GM10266 (cell line): ENCODE measurements around the gene KCNJ6.
"Not testable (repeated sequence)": the region's sequence is repeated elsewhere in the genome, so short reads cannot be mapped to it uniquely, and the experiment has no call there.

Experiments
- DNase-seq: peaks from one replicate; pipeline ENCODE4 v3.0.0; 2012; ENCODE audit errors: extremely low spot score
- TF ChIP-seq, protein P1 (sequence below): IDR thresholded peaks from 2 replicates; pipeline ENCODE4 v1.5.1; 2012; ENCODE audit warnings: mild to moderate bottlenecking, low read depth; ENCODE audit not compliant: control insufficient read depth, insufficient read depth; ENCODE audit errors: missing control alignments

KCNJ6 gene

DNA sequence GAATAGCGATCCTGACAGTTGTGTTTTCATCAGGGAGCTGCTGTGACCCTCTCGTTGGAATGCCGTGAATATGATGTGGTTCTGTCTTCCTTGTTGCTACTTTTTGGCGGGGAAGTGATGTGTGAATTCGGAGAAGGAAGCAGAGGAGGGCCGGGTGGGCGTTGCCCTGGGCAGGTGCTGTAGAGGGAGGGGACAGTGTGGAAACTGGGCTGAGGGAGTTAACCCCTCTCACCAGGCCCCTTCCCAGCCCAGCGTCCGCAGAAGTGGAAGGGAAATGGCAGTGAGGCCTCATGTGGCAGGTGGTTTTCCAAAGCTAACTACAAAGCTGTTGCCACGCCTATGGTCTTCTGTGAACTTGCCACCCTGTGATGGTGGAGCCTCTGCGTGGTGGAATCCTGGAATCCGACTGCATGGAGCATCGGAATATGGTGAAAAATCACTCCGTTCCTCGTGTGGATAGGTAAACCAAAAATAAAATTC is 321.7 kb downstream of the KCNJ6 start:
- TF ChIP-seq, protein P1, sequence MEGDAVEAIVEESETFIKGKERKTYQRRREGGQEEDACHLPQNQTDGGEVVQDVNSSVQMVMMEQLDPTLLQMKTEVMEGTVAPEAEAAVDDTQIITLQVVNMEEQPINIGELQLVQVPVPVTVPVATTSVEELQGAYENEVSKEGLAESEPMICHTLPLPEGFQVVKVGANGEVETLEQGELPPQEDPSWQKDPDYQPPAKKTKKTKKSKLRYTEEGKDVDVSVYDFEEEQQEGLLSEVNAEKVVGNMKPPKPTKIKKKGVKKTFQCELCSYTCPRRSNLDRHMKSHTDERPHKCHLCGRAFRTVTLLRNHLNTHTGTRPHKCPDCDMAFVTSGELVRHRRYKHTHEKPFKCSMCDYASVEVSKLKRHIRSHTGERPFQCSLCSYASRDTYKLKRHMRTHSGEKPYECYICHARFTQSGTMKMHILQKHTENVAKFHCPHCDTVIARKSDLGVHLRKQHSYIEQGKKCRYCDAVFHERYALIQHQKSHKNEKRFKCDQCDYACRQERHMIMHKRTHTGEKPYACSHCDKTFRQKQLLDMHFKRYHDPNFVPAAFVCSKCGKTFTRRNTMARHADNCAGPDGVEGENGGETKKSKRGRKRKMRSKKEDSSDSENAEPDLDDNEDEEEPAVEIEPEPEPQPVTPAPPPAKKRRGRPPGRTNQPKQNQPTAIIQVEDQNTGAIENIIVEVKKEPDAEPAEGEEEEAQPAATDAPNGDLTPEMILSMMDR, result no peak
- no peak for DNase-seq

- TF ChIP-seq, protein P1, result no peak
- DNase-seq, result no peak
Observed at GRCh38 chr21:37593740-37594471, 322.4 kb downstream of the KCNJ6 start.

DNA sequence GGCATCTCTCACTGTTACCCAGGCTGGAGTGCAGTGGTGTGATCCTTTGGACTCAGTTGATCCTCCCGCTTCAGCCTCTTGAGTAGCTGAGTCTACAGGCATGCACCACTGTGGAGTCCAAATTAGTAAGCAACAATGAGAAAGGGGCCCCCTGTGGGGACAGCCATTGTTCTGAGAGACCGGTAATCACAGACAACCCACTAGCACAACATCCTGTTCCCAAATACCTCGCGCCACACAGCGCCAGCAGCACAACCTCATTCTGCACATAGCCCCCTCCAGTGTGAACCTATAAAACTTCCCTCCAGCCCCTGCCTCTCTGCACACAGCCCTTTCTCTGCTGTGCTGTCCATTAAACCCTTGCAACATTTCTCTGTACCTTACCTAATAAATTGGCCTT is 323.2 kb downstream of the KCNJ6 start:
- TF ChIP-seq, protein P1, result no peak
- no peak for DNase-seq

DNA sequence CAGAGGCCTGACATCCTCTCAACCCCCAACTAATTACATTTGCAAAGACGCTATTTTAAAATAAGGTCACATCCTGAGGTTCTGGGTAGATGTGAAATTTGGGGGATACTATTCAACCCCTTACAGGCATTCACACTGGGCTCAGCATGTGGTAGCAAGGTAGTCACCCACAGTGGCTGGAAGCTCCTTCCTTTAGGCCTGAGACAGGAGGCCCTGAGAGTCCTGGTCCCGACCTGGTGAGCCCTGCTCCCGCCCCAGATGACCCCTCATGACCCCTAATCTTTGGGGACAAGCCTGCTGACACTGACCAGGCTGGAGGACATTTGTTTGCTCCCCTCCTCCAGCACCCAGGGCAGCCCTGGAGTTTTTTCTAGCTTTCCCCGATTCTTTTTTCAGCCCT is 323.8 kb downstream of the KCNJ6 start:
- no peak for DNase-seq
- TF ChIP-seq, protein P1, result no peak

DNA sequence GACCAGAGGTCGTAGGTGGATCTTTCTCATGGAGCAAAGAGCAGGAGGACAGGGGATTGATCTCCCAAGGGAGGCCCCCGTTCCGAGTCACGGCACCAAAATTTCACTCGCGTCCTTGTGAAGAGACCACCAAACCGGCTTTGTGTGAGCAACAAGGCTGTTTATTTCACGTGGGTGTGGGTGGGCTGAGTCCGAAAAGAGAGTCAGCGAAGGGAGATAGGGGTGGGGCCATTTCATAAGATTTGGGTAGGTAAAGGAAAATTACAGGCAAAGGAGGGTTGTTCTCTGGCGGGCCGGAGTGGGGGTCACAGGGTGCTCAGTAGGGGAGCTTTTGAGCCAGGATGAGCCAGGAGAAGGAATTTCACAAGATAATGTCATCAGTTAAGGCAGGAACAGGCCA is 324.3 kb downstream of the KCNJ6 start:
- DNase-seq, result not testable (repeated sequence)

GRCh38 chr21:37590836-37591235 is 325.4 kb downstream of the KCNJ6 start:
- not testable (repeated sequence) for DNase-seq

- not testable (repeated sequence) for DNase-seq
Observed at GRCh38 chr21:37588644-37589043, 327.6 kb downstream of the KCNJ6 start.

DNA sequence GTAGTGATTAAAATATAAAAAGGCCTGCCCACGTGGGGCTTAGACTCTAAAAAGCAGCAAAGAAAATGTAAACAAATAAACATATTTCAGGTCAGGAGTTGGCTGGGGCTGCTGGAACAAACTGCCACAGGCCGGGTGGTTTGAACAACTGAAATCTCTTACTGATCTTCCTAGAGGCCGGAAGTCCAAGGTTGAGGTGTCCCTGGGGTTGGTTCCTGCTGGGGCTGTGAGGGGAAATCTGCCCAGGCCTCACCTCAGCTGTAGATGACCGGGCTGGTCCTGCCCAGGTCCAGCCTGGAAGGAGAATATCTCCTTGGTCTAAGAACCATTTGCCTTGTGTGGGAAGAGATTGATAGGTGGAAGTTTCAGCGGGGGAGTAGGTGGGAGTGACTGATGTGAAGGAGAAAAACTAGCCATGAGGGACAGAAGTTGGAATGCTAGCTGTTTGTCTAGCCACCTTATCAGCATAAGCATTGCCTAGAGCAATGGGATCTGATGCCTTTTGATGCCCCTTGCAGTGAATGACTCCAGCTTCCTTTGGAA is 328.6 kb downstream of the KCNJ6 start:
- no peak for DNase-seq
- TF ChIP-seq, protein P1, result no peak

- DNase-seq, result no peak
- TF ChIP-seq, protein P1, result no peak
Observed at GRCh38 chr21:37587203-37587602, 329.1 kb downstream of the KCNJ6 start.
